GM18519 (cell line): ENCODE data around the gene PLAAT3.
"Not testable (repeated sequence)": the region's sequence is repeated elsewhere in the genome, so short reads cannot be mapped to it uniquely, and the experiment has no call there.

Source experiments
- ATAC-seq: cut with Tn5 transposase; IDR thresholded peaks from one replicate; pipeline ENCODE4 v1.9.1; 2021; ENCODE audit warnings: mild to moderate bottlenecking, moderate library complexity; ENCODE audit not compliant: unreplicated experiment, low FRiP score

The PLAAT3 gene

DNA sequence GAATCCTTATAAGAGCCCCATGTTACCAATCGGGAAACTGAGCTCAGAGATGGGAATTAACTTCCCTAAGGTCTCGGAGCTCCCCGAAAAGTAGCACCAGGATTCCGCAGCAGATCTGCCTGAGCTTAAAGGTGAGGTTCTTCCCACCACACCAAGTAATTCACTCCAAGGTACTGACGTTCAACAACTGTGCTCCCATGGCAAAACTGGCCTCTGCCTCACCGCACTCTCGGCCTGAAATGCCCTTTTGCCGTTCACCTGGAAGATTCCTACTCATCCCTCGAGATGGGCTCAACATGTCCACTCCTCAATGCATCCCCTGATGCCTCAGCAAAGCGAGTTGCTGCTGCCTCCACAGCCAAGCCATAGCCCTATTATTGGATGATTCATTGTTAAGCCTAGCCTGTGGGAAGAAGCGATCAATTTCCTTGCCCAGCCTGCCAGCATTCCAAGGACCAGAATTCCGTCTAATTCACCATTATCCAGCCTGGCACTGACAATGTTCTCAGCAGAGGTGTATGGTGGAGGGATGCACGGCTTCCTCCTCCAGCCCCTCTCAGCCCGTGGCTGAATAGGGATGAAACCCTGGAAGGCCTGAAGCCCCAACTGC, 4.2 kb downstream of the PLAAT3 start:
- no peak for ATAC-seq

DNA sequence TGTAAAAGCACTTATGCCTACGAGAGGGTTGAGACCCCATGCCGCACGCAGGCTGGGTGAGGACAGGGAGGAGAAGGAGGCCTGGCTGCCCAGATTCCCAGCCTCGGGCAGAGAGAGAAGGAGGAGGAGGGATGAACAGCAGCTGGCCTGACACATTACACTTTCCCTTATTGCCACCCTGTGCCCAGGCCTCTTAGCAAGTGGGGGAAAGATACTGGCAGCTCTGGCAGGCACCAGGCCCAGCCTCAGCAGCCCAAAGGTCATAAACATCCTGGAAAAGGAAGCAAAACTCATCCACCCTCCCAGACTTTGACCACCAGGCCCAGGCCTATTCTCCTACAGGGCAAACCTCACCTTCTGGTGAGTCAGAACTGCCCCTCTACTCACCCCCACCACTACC, 4.7 kb downstream of the PLAAT3 start:
- ATAC-seq = no peak

DNA sequence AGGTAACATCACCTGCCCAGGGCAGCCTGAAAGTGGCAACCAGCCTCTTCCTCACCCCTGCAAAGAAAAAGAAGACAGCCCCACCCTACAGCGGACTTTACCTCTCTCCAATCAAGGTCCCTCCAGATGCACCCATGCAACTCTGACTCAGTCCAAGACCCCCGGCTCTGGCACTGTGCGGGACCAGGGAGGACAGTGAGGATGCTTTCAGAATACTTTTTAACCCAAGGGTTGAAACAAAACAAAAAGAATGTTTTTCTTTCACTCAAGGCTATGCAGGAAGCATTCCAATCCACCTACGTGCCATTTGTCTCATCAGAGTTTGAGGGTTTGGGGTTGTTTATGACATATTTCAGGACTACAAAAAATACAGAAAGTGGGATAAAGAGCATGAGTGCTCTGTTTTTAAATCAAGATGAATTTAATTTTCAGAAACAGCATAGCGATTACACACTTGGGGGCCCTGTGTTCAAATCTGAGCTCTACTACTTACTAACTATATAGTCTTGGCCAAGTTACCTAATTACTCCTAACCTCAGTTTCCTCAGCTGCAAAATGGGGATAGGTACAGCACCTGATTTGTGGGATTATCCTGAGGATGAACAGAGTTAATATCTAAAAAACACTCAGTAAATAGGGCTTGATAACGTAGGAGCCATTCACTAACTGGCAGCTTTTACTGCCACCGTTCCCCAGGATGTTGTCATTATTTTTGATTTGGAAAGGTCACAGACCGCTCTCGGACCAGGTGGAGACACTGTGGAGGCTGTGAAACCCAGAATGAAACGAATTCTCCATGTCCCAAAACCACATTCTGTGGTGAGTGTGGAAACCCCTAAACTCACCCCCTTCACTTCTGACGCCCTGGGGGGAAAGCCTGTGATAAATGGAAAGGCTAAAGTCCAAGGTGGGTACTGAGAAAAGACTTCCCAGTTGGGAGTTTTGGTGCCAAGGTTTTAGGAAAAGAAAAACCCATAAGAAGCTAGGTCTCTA, 5.6 kb downstream of the PLAAT3 start:
- ATAC-seq = no peak

DNA sequence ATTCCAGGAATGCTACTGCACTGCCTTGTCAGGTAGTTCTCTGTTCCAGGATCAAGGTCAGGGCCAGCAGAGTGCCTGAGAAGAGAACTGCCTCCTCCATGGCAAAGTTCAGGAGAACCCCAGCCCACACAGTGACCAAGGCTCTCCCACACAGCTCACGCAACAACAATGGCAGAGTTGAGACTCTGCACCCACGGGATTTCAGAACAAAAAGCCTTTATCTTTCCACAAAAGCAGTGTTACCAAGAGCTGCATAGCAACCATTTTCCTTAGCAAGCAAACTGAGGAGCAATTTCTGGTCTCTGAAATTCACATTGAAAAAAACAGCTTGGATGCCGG, 11.1 kb downstream of the PLAAT3 start:
- ATAC-seq = no peak

DNA sequence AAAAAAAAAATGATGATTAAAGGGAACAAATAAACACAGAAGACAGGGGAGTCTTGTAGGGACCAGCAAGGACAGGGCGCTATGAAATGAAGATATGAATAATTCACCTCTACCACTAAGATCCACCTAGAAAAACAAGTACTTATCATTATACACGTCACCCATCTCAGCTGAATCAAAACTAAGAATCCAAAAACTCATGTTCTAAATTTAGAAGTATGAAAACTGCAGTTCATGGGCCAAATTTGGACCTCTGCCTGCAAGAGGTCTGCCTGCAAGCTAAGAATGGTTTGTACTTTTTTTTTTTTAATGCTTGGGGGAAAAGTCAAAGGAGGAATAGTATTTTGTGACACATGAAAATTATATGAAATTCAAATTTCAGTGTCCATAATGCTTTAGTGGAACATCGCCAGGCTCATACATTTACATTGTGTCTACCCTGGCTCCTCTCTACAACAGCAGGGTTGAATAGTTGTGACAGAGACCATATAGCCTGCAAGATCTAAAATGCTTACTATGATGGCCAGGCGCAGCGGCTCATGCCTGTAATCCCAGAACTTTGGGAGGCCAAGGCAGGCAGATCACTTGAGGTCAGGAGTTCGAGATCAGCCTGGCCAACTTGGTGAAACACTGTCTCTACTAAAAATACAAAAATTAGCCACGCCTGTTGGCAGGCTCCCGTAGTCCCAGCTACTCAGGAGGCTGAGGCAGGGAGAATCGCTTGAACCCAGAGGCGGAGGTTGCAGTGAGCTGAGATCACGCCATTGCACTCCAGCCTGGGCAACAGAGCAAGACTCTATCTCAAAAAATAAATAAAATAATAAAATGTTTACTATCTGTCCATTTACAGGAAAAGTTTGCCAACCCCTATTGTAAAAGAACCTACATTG, 11.7 kb downstream of the PLAAT3 start:
- ATAC-seq = not testable (repeated sequence)

DNA sequence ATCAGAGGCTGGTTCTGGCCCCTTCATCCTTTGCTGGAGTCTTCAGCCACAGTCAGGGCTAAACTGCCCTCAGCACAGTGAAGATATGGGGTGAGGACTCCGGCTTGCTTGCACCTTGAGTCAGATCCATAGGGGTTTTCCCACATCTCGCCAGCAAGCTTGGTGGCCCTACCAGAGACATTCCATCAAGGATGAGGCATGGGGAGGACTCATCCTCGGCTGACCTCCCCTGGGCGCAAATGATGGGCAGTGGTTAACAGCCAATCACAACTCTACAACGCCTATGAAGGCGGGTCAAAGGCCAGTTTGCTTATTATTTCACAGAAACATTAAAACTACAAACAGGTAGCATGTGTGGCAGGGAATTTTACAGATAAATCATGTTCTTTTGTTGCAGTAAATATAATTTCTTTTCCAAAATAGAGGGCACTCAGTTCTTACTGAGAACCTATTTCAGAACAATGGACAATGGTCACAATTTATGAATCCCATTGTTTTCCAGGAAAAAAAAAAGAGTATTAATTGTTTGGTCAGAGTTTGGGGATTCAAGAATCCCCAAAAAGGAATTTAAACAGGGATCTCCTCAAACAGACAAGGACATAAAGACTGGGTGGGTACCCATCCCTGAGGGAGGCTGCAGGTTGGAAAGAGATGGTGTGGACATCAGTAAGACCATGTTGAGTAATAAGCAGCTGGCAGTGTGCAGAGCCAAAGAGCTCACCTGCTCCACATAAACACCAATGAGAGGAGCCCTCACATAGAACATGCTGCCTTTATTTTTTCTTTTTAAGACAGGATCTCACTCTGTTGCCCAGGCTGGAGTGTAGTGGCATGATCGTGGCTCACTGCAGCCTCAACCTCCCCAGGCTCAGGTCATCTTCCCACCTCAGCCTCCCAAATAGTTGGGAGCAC, 14.8 kb downstream of the PLAAT3 start:
- ATAC-seq = no peak

DNA sequence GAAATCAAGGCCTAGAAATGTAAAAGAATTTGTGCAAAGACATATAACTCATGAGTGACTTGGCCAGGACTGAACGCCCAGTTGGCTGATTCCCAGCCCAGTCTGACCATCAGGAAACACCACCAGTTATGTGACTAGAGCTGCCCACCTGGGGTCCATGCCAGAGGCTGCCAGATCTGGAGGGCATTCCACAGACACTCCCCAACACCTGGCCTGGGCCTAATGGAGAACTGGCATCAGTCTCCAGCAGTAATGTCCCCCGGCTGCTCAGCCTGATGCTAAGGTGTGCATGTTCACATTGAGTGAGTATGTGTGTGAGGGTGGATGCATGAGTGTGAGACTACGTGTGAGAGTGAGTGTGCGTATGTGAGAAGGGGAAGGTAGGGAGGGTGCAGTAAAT, 15.7 kb downstream of the PLAAT3 start:
- ATAC-seq = no peak

DNA sequence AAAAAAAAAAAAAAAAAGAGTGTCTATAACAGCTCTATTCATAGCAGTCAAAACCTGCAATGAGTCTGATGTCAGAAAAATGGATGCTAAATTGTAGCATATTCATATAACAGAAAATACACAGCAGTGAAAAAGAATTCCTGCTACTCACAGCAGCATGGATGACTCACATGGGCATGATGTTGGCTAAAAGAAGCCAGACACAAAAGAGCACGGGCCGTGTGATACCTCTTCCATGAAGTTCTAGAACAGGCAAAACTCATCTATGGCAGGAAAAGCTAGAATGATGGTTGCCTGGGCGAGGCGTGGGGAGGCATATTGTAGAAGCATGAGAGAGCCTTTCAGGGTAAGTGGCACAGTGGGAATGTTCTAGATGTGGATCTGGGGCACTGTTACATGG, 18.9 kb downstream of the PLAAT3 start:
- ATAC-seq = no peak

DNA sequence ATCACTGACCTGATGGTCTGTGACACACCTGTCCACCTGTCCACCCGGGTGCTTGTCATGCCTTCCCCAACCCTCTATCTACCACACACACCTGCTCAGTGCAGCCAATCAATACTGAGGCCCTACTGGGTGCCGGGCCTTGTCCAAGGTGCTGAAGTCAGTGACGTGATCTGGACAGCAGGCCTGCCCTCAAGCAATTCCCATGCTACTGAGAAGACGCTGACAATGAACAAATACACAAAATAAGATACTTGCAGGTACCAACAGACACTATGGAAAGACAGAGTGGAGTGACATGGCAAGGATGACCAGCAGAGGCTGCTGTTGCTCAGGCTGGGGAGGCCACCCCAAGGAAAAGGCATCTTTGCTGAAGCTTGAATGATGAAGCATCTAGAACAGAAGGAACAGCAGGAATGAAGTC, 21.2 kb downstream of the PLAAT3 start:
- ATAC-seq = no peak

DNA sequence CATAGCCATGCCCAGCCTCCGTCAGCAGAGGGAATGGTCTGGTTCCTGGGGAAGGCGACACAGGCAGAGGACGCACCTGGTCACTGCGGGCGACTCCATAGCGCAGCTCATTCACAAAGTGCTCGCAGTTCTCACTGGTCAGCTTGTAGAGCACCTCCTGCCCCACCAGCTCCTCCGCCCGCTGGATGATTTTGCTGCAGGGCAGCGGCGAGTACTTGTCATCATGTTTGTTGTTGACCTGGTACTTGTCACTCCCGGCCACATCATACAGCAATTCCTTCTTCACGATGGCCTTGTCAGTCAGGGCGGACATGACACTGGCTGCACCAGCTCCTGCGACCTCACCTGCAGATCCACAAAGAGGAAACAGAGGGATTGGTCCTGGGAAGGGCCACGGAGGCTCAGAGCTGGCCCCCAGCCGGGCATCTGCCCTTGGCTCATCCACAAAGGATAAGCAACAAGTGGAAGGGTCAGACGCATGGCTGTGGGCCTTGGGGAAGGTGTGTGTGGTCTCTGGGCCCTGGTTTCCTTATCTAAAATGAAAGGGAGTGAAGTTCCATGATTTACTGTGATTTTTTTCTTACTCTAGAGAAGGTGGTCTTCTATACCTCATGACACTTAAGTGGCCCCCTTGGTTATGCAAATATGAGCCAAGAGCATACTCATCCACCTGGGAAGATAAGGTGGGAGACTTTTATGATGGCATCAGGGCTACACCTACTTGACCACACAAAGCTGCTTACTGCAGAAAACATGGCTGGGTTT, 24.0 kb downstream of the PLAAT3 start:
- ATAC-seq = no peak

DNA sequence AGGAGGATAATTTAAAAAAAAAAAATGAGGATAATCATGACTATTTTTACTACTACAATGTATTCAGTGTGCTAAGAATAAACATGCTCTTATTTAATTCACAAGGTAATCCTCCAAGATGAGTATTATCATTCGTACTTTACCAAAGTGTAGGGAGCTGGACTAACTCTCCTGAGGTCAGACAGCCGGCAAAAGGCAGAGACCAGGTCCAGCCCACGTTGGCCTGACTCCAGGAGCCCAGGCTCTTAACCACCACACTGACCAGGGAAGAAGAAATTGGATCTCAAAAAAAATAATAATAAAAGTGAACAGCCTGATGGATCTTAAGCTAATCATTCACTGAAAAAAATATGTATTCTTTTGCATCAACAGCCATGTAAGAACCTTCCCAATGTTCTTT, 25.2 kb downstream of the PLAAT3 start:
- no peak for ATAC-seq

DNA sequence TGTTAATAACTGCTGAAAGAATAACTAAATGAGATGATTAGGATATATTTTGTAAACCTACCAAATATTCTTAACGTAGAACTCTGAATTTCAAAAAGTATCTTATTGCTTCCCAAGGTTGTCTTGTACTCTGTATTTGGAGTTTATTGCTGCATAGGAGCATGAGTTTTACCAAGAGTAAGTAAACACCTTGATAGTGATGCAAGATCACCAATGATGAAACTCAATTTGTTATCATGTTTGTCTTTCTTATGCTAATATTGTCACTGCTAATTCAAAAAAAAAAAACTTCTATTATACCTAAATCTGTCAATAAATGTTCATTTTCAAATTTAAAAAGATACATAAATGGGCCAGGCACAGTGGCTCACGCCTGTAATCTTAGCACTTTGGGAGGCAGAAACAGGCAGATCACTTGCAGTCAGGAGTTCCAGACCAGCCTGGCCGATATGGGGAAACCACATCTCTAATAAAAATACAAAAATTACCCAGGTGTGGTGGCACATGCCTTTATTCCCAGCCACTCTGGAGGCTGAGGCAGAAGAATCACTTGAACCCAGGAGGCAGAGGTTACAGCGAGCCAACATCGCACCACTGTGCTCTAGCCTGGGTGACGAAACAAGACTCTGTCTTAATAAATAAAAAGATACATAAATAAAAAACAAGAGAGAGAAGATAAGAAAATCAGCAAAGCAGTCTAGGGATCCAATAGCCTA, 27.6 kb downstream of the PLAAT3 start:
- ATAC-seq = no peak

DNA sequence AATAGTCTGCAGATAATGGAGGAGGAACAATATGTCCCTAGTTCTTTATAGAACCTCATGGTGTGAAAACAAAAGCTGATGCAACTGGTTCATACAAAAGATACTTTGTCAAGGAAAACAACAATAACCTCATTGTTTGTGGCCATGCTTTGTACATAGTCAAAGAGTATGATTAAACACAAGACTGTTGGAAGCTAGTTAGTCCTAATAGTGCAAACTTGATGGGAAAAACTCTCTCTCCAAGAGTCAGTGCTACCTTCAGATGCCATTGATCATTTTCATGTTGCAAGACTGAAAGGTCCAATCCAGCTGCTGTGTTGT, 30.9 kb downstream of the PLAAT3 start:
- ATAC-seq = no peak

DNA sequence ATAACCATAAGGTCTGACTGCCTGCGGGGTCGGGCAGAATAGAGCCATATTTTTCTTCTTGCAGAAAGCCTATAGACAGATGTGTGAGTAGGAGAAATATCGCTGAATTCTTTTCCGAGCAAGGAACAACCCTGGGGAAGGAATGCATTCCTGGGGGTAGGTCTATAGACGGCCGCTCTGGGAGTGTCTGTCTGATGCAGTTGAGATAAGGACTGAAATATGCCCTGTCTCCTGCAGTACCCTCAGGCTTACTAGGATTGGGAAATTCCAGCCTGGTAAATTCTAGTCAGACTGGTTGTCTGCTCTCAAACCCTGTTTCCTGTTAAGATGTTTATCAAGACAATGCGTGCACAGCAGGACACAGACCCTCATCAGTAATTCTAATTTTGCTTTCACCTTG, 33.0 kb downstream of the PLAAT3 start:
- ATAC-seq = not testable (repeated sequence)

DNA sequence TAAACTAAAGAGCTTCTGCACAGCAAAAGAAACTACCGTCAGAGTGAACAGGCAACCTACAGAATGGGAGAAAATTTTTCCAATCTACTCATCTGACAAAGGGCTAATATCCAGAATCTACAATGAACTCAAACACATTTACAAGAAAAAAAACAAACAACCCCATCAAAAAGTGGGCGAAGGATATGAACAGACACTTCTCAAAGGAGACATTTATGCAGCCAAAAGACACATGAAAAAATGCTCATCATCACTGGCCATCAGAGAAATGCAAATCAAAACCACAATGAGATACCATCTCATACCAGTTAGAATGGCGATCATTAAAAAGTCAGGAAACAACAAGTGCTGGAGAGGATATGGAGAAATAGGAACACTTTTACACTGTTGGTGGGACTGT, 35.4 kb downstream of the PLAAT3 start:
- not testable (repeated sequence) for ATAC-seq

DNA sequence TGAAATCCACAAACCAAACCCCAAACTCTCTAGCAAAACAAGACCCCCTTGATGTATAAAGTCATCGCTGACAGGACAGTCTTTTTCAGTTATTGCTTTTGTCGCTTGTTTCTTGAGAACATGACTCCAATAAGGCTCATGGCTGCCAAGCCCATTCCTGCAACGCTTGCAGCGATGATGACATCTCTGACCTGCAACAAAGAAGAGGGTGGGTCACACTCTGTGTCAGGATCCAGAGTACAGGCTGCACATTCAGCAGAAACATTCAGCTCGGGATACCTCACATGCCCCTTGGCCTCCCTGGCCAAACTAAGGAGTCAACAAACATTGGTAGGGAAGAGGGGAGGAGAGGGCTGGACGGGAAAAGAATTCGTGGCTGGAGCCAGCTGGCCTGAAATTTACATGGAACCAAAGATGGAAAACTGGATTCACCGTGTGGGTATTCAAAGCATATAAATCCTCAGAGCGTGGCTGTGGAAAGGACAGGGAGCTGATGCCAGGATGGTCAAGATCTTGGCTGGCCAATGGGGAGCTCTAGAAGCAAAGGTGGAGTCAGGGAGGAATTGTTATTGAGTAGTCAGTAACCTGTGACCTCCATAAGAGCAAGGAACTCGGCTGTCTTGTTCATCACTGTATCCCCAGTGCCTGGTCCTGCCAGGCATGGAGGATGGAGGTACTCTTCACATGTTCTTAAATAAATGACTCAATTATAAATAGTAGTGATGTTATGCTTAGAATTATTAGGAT, 39.2 kb downstream of the PLAAT3 start:
- no peak for ATAC-seq

DNA sequence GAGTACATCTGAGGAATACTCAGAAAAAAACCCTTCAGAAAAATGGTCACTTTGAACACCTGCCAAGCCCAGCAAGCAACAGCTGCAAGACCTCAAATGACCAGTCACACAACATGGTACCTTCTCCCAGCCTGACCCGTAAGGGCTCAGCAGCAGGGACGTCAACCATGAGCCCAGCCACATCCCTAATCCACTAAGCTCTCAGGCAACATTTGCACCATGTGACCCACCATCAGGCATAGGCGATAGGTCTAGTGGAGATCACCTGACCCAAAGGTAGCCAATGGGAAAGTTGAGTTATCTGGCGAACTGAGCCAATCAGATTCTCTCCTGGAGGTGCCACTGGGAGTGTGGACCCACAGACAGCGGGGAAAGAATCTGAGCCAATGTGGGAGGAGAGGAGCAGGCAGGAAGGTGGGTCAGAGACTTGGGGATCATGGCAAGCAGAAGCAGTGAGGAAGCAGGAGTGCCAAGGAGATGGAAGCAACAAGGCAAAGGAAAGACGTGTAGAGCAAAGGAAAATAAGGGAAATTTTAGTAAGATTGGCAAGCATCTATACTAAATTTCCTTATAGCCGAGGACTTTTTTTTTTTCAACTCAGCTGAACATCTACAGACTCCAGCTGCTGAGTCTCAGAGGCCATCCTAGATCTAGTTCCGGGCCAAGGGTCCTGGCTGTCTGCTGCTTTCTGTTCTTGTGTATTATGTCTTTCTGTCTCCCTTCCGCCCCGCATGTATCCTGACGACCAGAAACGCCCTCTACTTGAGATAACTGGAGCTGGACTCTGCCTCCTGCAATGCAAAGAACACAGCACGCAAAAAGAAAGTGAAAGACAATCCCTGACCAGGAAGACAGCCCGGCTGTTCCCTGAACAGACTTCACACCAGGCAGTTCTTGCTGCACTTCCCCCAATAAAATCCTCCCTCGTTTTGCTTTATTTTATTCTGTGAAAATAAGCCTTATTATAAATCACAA, 40.1 kb downstream of the PLAAT3 start:
- ATAC-seq = no peak
